ENCODE results near the gene MYO1E. TPM values are rescaled to one million over a fixed set of nuclear protein-coding genes. Genes with fewer than 3 reads are reported as not detected.
A peak's percentile ranks its signal among the peaks of the same experiment; 100 is the strongest.

MYO1E gene
- total RNA-seq, 6 experiments from 2014 or later: 45.2 to 139 (median 68.9) TPM

DNA sequence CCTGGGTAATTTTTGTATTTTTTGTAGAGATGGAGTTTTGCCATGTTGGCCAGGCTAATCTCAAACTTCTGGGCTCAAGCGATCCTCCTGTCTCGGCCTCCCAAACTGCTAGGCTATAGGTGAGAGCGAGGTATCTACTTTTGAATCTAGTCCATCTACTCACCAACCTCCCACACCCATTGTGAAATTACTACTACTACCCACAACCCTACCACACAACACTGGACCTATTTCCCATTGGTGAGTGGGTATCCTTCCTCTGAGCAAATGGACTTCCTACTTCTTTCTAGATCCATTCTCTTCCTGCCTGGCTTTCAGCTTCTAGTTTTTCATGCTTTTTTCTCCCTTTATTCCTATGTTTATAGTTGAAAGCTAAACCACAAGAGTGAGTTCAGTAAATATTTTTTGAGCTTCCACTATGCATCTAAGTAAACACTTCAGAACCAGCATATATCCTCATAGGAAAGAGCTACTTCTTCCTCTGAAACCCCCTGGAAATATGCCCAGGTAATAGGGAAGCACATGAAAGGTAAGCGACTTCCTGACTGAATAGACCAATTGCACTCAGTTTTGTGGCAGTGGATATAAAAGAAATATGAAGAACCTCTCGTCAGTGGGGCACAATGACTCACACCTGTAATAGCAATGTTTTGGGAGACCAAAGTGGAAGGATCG lies 39.1 kb downstream of the MYO1E start:
- no peak for DNase-seq
- WGBS (ENCODE audit: insufficient coverage, low coverage, low lambda C conversion rate, missing lambda C conversion rate): 71% methylated on average over 5 of the region's 6 CpGs
- H3K4me1 ChIP-seq: peaks cover 0 to 30% (median 13%) of the 10 kb centered on the region in 4 donors
- H3K36me3 ChIP-seq: no peaks in the 10 kb centered on the region
- no peak for TF ChIP-seq POLR2A (IDR thresholded peaks at IDR 0.05)
- TF ChIP-seq, protein P1, sequence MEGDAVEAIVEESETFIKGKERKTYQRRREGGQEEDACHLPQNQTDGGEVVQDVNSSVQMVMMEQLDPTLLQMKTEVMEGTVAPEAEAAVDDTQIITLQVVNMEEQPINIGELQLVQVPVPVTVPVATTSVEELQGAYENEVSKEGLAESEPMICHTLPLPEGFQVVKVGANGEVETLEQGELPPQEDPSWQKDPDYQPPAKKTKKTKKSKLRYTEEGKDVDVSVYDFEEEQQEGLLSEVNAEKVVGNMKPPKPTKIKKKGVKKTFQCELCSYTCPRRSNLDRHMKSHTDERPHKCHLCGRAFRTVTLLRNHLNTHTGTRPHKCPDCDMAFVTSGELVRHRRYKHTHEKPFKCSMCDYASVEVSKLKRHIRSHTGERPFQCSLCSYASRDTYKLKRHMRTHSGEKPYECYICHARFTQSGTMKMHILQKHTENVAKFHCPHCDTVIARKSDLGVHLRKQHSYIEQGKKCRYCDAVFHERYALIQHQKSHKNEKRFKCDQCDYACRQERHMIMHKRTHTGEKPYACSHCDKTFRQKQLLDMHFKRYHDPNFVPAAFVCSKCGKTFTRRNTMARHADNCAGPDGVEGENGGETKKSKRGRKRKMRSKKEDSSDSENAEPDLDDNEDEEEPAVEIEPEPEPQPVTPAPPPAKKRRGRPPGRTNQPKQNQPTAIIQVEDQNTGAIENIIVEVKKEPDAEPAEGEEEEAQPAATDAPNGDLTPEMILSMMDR (IDR thresholded peaks at IDR 0.05): no peak
- no peak overlapping the region for H3K27ac ChIP-seq
- no peak for ATAC-seq
- H3K4me3 ChIP-seq: no peak overlapping the region
- intact Hi-C loops (cut with DNase I): no loop called here
- H3K27me3 ChIP-seq: no peaks in the 10 kb centered on the region
- no peaks in the 10 kb centered on the region for H3K9me3 ChIP-seq

DNA sequence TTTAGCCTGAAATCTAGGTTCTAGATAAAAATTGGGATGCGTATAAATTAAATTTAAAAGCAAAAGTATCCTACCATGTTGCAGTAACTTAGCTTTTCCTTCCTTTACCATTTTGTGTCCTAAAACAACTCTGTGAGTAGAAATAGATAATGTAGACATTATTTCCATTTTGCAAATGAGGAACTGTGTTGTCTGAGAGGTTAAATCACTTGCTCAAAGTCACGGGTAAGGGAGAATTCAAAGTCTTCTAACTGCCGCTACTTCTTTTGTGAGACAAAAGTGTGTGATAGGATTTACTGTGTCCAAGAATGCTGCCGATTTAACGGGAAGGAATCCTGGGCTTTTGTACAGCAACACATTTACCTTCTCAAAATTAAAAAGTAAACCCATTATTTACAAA lies 40.7 kb downstream of the MYO1E start:
- H3K27ac ChIP-seq: no peak overlapping the region
- ATAC-seq (no peak), DNase-seq (no peak)
- no peak for TF ChIP-seq POLR2A (IDR thresholded peaks at IDR 0.05)
- TF ChIP-seq, protein P1 (IDR thresholded peaks at IDR 0.05): no peak
- intact Hi-C loops (cut with DNase I): no loop called here
- H3K27me3 ChIP-seq: no peaks in the 10 kb centered on the region
- peaks cover 0 to 45% (median 19%) of the 10 kb centered on the region in 4 donors for H3K4me1 ChIP-seq
- WGBS (ENCODE audit: insufficient coverage, low coverage, low lambda C conversion rate, missing lambda C conversion rate): 79% methylated on average over 5 of the region's 5 CpGs
- H3K4me3 ChIP-seq: no peak overlapping the region
- H3K36me3 ChIP-seq: no peaks in the 10 kb centered on the region
- H3K9me3 ChIP-seq: no peaks in the 10 kb centered on the region

DNA sequence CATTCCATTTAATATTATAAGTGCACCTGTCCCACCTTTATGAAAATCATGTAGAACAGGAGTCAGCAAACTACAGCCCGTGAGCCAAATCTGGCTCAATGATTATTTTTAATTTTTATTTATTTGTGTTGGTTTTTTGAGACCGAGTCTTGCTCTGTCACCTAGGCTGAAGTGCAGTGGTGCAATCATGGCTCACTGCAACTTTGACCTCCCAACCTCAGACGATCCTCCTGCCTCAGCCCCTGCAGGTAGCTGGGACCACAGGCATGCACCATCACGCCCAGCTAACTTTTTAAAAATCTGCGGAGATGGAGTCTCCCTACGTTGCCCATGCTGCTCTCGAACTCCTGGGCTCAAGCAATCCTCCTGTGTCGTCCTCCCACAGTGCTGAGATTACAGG lies 42.0 kb downstream of the MYO1E start:
- Histone ChIP-seq H3K27me3 (no peaks in the 10 kb centered on the region), H3K36me3 (no peaks in the 10 kb centered on the region), H3K4me3 (no peak overlapping the region), H3K27ac (peak overlapping the region in 1 of 3 donors; percentile 71), H3K9me3 (no peaks in the 10 kb centered on the region), H3K4me1 (peaks cover 0 to 48% (median 19%) of the 10 kb centered on the region in 4 donors)
- TF ChIP-seq, protein P1 (IDR thresholded peaks at IDR 0.05): no peak
- TF ChIP-seq POLR2A (IDR thresholded peaks at IDR 0.05): no peak
- ATAC-seq: peak; percentile 33 to 63 (median 36)
- DNase-seq: no peak
- WGBS (ENCODE audit: insufficient coverage, low coverage, low lambda C conversion rate, missing lambda C conversion rate): 56% methylated on average over 7 of the region's 8 CpGs
- intact Hi-C loops (cut with DNase I): no loop called here

DNA sequence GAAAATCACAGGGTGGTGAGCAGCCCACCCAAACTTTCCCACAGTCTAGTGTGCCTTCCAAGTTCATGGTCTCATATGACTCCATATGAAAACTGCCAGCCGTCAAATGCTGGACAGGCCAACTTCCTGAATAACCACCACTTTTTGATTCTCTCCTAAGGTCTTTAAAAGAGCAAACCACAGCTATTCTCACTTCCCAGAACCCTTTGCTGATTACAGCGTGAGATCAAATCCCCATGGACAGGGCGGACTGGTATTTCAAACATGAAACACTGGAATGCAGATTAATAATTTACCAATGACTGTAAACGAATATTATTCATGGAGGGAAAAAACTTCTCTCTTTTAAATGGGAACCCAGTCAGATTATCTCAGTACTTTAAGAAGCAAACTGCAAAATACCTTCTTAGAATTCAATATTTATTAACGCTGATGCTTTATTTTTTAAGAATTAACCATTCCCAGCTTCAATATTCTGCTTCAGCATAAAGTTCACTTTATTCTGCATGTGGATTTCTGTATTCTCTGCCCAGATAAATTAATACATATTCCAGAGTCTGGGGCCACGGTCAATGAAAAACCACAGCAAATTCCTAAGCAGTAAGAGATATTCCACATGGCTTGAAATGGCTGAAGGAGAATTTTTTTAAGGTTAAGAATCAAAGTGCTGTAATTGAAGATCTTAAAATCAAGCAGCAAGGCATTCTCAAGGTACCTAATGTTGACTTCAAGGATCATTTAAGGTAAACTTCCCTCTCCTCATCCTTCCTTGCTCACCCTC lies 42.9 kb downstream of the MYO1E start:
- no peaks in the 10 kb centered on the region for H3K9me3 ChIP-seq
- no peaks in the 10 kb centered on the region for H3K27me3 ChIP-seq
- ATAC-seq (peak; percentile 55 to 77 (median 62)), DNase-seq (no peak)
- 19% methylated on average over 6 of the region's 6 CpGs for WGBS (ENCODE audit: insufficient coverage, low coverage, low lambda C conversion rate, missing lambda C conversion rate)
- intact Hi-C loops (cut with DNase I): no loop called here
- peak overlapping the region in 1 of 3 donors; percentile 5 for H3K4me3 ChIP-seq
- H3K4me1 ChIP-seq: peaks cover 0 to 48% (median 19%) of the 10 kb centered on the region in 4 donors
- TF ChIP-seq POLR2A (IDR thresholded peaks at IDR 0.05): no peak
- H3K36me3 ChIP-seq: no peaks in the 10 kb centered on the region
- peak overlapping the region; percentile 17 to 71 (median 24) for H3K27ac ChIP-seq

DNA sequence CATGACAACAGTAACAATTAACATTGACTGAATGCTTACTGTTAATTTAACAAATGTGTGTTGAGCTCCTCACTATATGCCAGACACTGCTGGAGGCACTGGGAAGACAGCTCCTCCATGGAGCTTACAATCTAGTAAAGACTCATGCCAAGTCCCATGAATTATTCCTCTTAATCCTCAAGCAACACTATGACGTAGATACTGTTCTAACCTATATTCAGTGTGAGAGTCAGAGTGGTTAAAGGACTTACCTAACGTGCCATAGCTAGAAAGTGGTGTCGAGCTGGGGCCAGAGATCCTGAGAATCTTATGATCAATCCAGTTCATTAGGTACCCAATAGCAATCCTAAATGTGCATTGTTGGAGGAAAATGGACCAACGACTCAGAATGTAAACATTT lies 43.6 kb downstream of the MYO1E start:
- Histone ChIP-seq H3K4me1 (peaks cover 0 to 48% (median 19%) of the 10 kb centered on the region in 4 donors), H3K36me3 (no peaks in the 10 kb centered on the region), H3K9me3 (no peaks in the 10 kb centered on the region), H3K27ac (peak overlapping the region; percentile 17 to 71 (median 24)), H3K4me3 (no peak overlapping the region), H3K27me3 (no peaks in the 10 kb centered on the region)
- no peak for TF ChIP-seq POLR2A (IDR thresholded peaks at IDR 0.05)
- TF ChIP-seq, protein P1 (IDR thresholded peaks at IDR 0.05): no peak
- DNase-seq: no peak
- ATAC-seq: no peak
- intact Hi-C loops (cut with DNase I): no loop called here
- WGBS (ENCODE audit: insufficient coverage, low coverage, low lambda C conversion rate, missing lambda C conversion rate): 77% methylated on average over 4 of the region's 4 CpGs
